Renal pelvis (tissue), 4 donors: ENCODE data around the gene CRACDL. TPM values are rescaled to one million over a fixed set of nuclear protein-coding genes. Genes with fewer than 3 reads are reported as not detected.

Experiments
- DNase-seq: peaks from one replicate; pipeline ENCODE4 v3.0.0-alpha.2; 2013
- polyA plus RNA-seq, 3 donors: library from polyadenylated mRNA; unstranded; fragments of 120-200 nt; gene quantifications; one replicate each; pipeline ENCODE4 v1.2.1, GENCODE V29; 2013; ENCODE audit not compliant: insufficient read length in 3 of 3

Gene CRACDL
- polyA plus RNA-seq, 3 donors: 3.0 to 3.4 (median 3.0) TPM

GRCh38 chr2:98751748-98752147, 184.3 kb downstream of the CRACDL start:
- no peak for DNase-seq

- no peak for DNase-seq
Measured at GRCh38 chr2:98750593-98751282, 185.3 kb downstream of the CRACDL start.

- no peak for DNase-seq
Measured at GRCh38 chr2:98749066-98749450, 187.0 kb downstream of the CRACDL start.

DNA sequence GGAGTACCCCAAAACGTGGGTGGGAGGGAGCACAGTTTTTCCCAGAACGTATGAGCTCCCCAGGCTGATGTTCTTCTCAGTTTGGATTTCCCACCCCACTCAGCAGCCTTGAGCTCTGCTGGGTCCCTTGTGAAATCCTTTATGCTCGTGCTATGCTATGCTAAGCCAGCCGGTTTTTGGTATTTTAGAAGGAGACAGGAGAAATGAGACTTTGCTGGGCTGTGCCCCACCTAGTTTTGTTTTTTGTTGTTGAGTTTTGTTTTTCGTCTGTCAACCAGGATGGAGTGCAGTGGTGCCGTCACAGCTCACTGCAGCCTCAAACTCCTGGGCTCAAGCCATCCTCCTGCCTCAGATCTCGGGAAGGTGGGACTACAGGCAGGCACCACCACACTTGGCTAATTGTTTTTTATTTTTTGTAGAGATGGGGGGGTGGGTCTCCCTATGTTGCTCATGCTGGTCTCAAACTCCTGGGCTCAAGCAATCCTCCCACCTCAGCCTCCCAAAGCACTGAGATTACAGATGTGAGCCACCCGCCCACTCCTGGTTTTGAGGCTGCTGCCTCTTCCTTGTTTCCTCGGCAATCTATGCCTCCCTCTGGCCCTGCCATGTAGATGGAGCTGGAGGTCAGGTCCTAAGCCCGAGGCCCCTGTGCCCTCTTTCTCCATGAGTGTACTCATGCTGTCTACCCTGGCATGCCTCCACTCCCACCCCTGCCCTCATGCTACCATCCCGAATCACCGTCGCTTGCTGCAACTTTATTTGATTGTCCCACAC, 187.5 kb downstream of the CRACDL start:
- DNase-seq: no peak

DNA sequence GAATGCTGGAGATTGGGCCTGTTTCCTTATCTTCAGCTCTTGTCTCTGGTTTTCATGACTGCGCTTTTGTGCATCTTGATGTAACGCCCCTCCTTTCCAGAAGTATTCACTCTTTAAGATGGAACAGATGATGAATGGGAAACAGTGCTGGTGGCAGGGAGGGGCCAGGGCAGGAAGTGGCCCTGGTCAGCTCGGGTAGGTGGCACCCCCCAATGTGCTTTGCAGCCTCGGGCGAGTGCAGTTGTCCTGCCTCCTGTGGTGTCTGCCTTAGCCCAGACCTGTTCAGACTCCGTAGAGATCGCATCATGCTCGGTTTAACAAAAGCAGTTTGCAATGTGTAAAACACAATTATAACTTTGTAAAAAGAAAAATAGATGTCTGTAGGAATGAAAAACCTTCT, 188.1 kb downstream of the CRACDL start:
- DNase-seq: no peak

DNA sequence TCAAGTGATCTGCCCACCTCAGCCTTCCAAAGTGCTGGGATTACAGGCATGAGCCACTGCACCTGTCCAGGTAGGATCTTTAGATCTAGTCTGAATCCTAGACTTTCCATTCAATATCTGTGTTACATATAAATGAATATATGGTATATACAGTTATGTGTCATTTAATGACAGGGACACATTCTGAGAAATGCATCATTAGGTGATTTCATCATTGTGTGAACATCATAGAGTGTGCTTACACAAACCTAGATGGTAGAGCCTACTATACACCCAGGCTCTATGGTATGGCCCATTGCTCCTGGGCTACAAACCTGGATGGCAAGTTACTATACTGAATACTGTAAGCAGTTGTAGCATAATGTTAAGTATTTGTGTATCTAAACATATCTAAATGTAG, 189.6 kb downstream of the CRACDL start:
- DNase-seq: no peak

DNA sequence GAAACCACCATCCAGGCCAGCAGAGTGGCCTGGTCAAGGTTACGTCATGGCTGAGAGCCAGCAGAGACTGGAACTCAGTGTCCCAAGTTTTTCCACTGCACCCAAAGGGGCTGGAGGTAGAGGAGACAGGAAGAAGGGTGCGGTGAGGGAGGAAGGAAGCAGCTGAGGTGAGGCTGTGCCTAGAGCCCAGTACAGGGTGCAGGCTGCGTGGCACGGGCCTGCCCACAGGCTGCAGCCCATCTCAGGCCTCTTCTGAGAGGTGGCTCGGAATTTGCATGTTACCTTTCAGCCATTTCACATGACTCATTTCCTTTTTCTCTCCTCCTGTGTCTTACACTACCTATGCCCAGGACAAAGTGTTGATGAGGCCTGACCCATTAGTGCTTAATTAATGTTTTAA, 191.4 kb downstream of the CRACDL start:
- DNase-seq: no peak

Other genes with a start within 250 kb of the CRACDL start
- 10 to 100 TPM; 24.8 to 32.0 (median 28.8) TPM for gene MGAT4A, start 205.1 kb downstream of the CRACDL start, polyA plus RNA-seq
- 10 to 100 TPM in 2 of 3 donors, 1 to 10 TPM in 1; 9.6 to 13.1 (median 10.0) TPM for gene C2orf15, start 205.5 kb upstream of the CRACDL start, polyA plus RNA-seq
- 10 to 100 TPM; 14.7 to 20.4 (median 17.0) TPM for gene TSGA10, start 218.7 kb upstream of the CRACDL start, polyA plus RNA-seq
- 10 to 100 TPM; 13.5 to 19.0 (median 18.8) TPM for gene LIPT1, start 218.7 kb upstream of the CRACDL start, polyA plus RNA-seq
- gene MITD1, start 244.8 kb upstream of the CRACDL start, polyA plus RNA-seq: 10 to 100 TPM; 36.3 to 50.9 (median 49.8) TPM
- gene MRPL30, start 245.0 kb upstream of the CRACDL start, polyA plus RNA-seq: 10 to 100 TPM; 45.5 to 53.1 (median 45.7) TPM